Calu3 (cell line): Measurements from ENCODE around the gene PNO1. TPM values are rescaled to one million over a fixed set of nuclear protein-coding genes. Genes with fewer than 3 reads are reported as not detected.

Source experiments
- BruUV-seq: library from RNA; stranded (reverse); fragments of 400-500 nt; replicated peaks from 2 replicates; lab custom pipeline; 2021; lab: Mats Ljungman, UMichigan
- CTCF ChIA-PET: fragments of 300-600 bp; sonication (Branson Sonifier 250); formaldehyde crosslinking; loops from one replicate; lab custom pipeline; 2022; ENCODE audit warnings: antibody characterized with exemption; lab: Charles Lee
- DNase-seq: peaks from one replicate; pipeline ENCODE4 v3.0.0; 2022
- H3K27ac Mint-ChIP-seq: one replicate; pipeline ENCODE4 v1.8.0; 2022; ENCODE audit warnings: mixed read lengths; ENCODE audit not compliant: unreplicated experiment
- H3K27me3 Mint-ChIP-seq: one replicate; pipeline ENCODE4 v1.8.0; 2022; ENCODE audit warnings: mixed read lengths; ENCODE audit not compliant: unreplicated experiment
- H3K36me3 Mint-ChIP-seq: one replicate; pipeline ENCODE4 v1.8.0; 2022; ENCODE audit warnings: mild to moderate bottlenecking, moderate library complexity, mixed read lengths; ENCODE audit not compliant: insufficient read depth, unreplicated experiment
- H3K4me1 Mint-ChIP-seq: one replicate; pipeline ENCODE4 v1.8.0; 2022; ENCODE audit warnings: mild to moderate bottlenecking, low read depth, mixed read lengths; ENCODE audit not compliant: unreplicated experiment
- H3K4me3 Mint-ChIP-seq: one replicate; pipeline ENCODE4 v1.8.0; 2022; ENCODE audit warnings: mild to moderate bottlenecking, low read depth, moderate library complexity, mixed read lengths; ENCODE audit not compliant: unreplicated experiment
- H3K9me3 Mint-ChIP-seq: one replicate; pipeline ENCODE4 v1.8.0; 2022; ENCODE audit warnings: low read depth, mixed read lengths; ENCODE audit not compliant: unreplicated experiment
- intact Hi-C: fragments of 100-400 bp; cut with micrococcal nuclease; formaldehyde crosslinking; loops from one replicate; pipeline ENCODE4 v1.10.0; 2022; ENCODE audit not compliant: unreplicated experiment
- total RNA-seq: library from RNA; stranded (reverse); gene quantifications from 2 replicates; pipeline ENCODE4 v1.2.3, GENCODE V29; 2022
- TF ChIP-seq, protein P1 (sequence below): fragments of 200-600 bp; IDR thresholded peaks from one replicate; pipeline ENCODE4 v1.8.0; 2022; ENCODE audit warnings: antibody characterized with exemption; ENCODE audit not compliant: unreplicated experiment

PNO1 gene
- total RNA-seq, 1 experiment from 2014 or later: 23.6 TPM

- DNase-seq: no peak
- CTCF ChIA-PET: no interaction called here
- H3K27ac Mint-ChIP-seq: no peak overlapping the region
- H3K4me3 Mint-ChIP-seq: no peak overlapping the region
- no peaks in the 10 kb centered on the region for H3K9me3 Mint-ChIP-seq
- BruUV-seq: no TSS peak
- TF ChIP-seq, protein P1, sequence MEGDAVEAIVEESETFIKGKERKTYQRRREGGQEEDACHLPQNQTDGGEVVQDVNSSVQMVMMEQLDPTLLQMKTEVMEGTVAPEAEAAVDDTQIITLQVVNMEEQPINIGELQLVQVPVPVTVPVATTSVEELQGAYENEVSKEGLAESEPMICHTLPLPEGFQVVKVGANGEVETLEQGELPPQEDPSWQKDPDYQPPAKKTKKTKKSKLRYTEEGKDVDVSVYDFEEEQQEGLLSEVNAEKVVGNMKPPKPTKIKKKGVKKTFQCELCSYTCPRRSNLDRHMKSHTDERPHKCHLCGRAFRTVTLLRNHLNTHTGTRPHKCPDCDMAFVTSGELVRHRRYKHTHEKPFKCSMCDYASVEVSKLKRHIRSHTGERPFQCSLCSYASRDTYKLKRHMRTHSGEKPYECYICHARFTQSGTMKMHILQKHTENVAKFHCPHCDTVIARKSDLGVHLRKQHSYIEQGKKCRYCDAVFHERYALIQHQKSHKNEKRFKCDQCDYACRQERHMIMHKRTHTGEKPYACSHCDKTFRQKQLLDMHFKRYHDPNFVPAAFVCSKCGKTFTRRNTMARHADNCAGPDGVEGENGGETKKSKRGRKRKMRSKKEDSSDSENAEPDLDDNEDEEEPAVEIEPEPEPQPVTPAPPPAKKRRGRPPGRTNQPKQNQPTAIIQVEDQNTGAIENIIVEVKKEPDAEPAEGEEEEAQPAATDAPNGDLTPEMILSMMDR: no peak
- no peaks in the 10 kb centered on the region for H3K27me3 Mint-ChIP-seq
- peaks cover 33% of the 10 kb centered on the region for H3K4me1 Mint-ChIP-seq
- intact Hi-C loops: no loop called here
- peaks cover 8% of the 10 kb centered on the region for H3K36me3 Mint-ChIP-seq
Measured at GRCh38 chr2:68217729-68218128, 60.0 kb downstream of the PNO1 start.

DNA sequence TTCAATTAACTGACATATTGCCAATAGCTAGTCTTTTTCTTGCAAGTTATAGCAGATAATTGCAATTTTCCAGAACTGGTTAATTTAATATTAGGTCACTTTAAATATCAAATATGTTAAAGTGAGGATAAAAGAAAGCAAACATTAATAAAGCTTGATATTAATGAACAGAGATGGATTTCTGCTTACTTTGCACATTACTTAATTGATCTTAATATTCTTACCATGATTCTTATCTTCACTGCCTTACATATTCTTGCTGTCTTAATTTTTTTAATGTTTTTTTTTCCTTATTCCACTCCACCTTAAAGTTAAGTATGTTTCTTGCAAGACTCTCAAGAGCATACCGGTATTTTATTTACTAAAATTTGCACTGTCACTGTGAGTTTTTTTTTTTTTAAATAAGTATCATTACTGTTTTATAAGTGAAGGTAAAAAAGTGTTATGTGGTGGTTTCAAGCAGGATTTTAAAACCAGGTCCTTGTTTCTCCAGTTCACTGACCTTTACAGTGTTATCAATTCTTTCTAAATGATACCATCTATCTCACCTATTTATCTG, 60.7 kb downstream of the PNO1 start:
- CTCF ChIA-PET: no interaction called here
- no peak for DNase-seq
- Mint-ChIP-seq H3K36me3 (peaks cover 8% of the 10 kb centered on the region), H3K27ac (peak overlapping the region; percentile 60), H3K27me3 (no peaks in the 10 kb centered on the region), H3K9me3 (no peaks in the 10 kb centered on the region), H3K4me3 (no peak overlapping the region), H3K4me1 (peaks cover 33% of the 10 kb centered on the region)
- BruUV-seq: no TSS peak
- intact Hi-C loops: no loop called here
- TF ChIP-seq, protein P1: no peak

GRCh38 chr2:68222287-68222686, 64.6 kb downstream of the PNO1 start:
- intact Hi-C loops: no loop called here
- DNase-seq: no peak
- no peaks in the 10 kb centered on the region for H3K27me3 Mint-ChIP-seq
- BruUV-seq: no TSS peak
- CTCF ChIA-PET: no interaction called here
- no peaks in the 10 kb centered on the region for H3K36me3 Mint-ChIP-seq
- TF ChIP-seq, protein P1: no peak
- H3K4me3 Mint-ChIP-seq: no peak overlapping the region
- peaks cover 45% of the 10 kb centered on the region for H3K4me1 Mint-ChIP-seq
- H3K27ac Mint-ChIP-seq: no peak overlapping the region
- H3K9me3 Mint-ChIP-seq: no peaks in the 10 kb centered on the region

GRCh38 chr2:68223419-68223818, 65.7 kb downstream of the PNO1 start:
- H3K36me3 Mint-ChIP-seq: no peaks in the 10 kb centered on the region
- CTCF ChIA-PET: interaction anchor here (1.2 kb wide), 1 partner anchor 14 kb away, joined by 4 read pairs; no protein-coding TSS in a partner anchor
- H3K4me3 Mint-ChIP-seq: no peak overlapping the region
- intact Hi-C loops: no loop called here
- H3K27ac Mint-ChIP-seq: peak overlapping the region; percentile 22
- peaks cover 43% of the 10 kb centered on the region for H3K4me1 Mint-ChIP-seq
- TF ChIP-seq, protein P1: no peak
- BruUV-seq: no TSS peak
- no peaks in the 10 kb centered on the region for H3K9me3 Mint-ChIP-seq
- H3K27me3 Mint-ChIP-seq: no peaks in the 10 kb centered on the region
- DNase-seq: no peak
